ENCODE data around the gene CD82.

Gene CD82

GRCh38 chr11:44575962-44576361 lies 10.5 kb downstream of the CD82 start:
- no peak for DNase-seq (ENCODE audit: low spot score)

DNA sequence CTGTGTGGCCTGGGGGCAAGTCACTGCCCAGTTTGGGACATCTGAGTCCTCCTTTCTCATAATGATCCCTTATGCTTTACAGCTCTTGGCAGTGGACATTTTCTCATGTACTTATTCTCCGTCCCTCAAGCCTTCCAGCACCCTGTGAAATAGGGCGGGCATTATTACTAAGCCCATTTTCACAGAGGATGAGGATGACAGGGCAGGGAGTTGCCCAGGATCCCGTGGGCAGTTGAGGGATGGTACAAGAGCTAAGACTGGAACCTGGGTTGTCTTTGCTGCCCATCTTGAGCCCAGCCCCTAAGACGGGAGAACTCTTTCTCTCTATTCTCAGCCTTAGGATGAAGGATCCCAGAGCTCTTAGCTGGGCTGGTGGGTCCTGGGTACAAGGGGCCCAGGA lies 11.2 kb downstream of the CD82 start:
- no peak for DNase-seq (ENCODE audit: low spot score)

- no peak for DNase-seq (ENCODE audit: low spot score)
Measured at GRCh38 chr11:44577231-44577830, 11.9 kb downstream of the CD82 start.

DNA sequence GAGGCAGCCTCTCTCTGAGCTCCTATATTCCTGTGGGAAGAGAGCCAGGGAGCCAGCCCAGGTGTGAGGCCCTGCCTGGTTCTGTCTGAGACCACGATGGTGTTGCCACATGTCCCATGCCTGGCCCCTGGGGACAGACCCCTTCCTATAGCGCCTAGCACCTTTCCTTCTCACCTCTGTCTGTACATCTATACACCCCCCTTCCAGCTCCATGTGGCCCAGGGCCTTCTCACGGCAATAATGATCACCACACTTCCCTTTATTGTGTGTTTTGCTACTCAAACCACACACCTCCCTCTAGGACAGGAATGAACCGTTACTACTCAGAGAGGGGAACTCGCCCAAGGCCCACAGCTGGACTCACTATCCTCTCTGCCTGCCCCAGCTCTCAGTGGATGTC lies 12.8 kb downstream of the CD82 start:
- no peak for DNase-seq (ENCODE audit: low spot score)

- DNase-seq (ENCODE audit: low spot score), result no peak
Measured at GRCh38 chr11:44579302-44579761, 13.9 kb downstream of the CD82 start.

GRCh38 chr11:44580701-44581100 lies 15.2 kb downstream of the CD82 start:
- no peak for DNase-seq (ENCODE audit: low spot score)

DNA sequence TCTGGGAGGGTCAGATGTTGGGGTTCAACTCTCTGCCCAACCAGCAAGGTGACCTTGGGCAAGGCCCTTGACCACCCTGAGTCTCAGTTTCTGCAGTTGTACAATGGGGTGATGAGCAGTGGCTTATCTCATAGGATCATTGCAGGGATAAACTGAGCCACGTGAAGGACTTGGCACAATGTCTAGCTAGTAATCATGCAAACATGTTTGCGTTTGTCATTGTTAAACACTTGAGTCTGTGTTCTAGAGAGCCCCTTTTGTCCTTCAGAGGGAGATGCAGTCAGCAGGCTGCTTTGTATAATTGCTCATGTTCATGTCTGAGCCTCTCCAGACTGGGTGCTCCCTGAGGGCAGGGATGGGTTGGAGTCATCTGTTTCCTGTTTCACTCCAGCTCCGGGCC lies 15.8 kb downstream of the CD82 start:
- DNase-seq (ENCODE audit: low spot score), result no peak

GRCh38 chr11:44582641-44583352 lies 17.3 kb downstream of the CD82 start:
- no peak for DNase-seq (ENCODE audit: low spot score)

DNA sequence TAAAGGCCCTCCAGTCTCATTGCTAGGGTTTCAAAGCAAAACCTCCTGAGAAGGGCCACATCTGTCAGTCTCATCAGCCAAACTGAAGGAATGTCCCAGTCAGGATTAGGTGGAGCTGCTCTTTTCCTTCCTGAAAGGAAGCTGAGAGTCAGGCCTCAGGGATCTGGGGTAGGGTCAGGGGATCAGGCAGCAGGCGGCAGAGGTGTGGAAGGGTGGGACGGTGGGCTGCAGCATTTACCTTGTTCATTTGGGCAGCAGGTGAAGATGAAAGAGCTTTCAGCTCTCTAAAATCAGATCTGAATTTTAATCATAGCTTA lies 17.8 kb downstream of the CD82 start:
- DNase-seq (ENCODE audit: low spot score), result no peak

- no peak for DNase-seq (ENCODE audit: low spot score)
Measured at GRCh38 chr11:44585421-44585820, 20.0 kb downstream of the CD82 start.

- DNase-seq (ENCODE audit: low spot score), result no peak
Measured at GRCh38 chr11:44589301-44589700, 23.8 kb downstream of the CD82 start.

DNA sequence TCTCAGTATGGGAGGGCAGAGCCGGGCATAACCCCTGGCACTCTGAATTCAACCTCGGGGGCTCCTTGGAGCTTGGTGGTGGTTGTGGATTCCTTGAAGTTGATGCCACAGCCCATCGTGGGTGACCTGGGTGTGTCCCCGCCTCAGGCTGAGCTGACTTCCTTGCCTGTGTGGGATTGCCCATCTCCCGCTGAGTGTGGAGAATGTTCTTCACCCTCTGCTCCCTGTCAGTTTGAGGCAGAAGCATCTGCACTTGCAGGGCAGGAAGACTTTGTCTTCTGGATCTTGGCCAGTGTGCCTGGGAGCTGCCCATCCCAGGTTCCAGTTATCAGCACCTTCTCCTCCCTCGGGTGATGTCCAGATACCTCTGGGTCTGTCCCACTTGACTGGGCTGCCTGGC lies 25.3 kb downstream of the CD82 start:
- no peak for DNase-seq (ENCODE audit: low spot score)

- no peak for DNase-seq (ENCODE audit: low spot score)
Measured at GRCh38 chr11:44591557-44591956, 26.1 kb downstream of the CD82 start.

GRCh38 chr11:44592125-44592940 lies 26.9 kb downstream of the CD82 start:
- no peak for DNase-seq (ENCODE audit: low spot score)

GRCh38 chr11:44593251-44593650 lies 27.8 kb downstream of the CD82 start:
- no peak for DNase-seq (ENCODE audit: low spot score)

DNA sequence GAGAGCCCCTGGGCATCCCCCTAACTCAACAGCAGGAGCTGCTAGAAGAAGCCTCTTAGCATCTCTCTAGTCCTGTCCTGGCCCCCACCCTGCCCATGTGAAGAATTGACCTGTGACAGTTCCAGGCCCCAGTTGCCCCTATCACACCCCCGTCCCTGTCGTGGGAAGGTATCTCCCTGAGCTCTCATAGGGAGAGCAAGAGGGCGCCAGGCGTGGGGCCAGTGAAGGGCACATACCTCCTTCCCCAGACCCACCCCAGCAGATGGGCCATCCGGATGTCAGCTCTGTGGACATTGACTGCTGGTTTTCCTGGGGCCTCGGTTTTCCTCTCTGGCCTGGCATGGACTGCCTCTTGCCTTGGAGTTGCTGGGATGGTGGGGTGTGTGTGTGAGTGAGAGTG lies 29.5 kb downstream of the CD82 start:
- no peak for DNase-seq (ENCODE audit: low spot score)

GRCh38 chr11:44595964-44596381 lies 30.5 kb downstream of the CD82 start:
- no peak for DNase-seq (ENCODE audit: low spot score)

- DNase-seq (ENCODE audit: low spot score), result peak; percentile 81
Measured at GRCh38 chr11:44596525-44597276, 31.2 kb downstream of the CD82 start.

- DNase-seq (ENCODE audit: low spot score), result no peak
Measured at GRCh38 chr11:44597358-44598012, 32.0 kb downstream of the CD82 start.

DNA sequence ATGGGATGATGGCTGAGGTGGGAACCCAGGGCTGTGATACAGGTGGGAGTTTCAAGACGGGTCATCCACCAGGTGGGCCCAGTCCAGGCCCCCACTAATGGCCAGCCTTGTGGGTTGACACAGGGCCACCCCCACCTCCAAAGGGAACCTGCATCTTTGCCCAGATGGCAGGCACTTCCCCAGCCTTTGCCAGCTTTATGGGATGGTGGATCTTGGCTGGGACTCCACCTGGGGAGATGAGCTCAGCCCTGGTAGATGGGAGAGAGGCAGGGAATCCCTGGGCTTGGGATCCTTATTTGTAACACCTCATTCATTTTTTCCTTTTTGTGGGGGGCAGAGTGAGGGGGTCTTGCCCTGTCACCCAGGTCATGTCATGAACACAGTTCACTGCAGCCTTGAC lies 33.4 kb downstream of the CD82 start:
- no peak for DNase-seq (ENCODE audit: low spot score)

- DNase-seq (ENCODE audit: low spot score), result no peak
Measured at GRCh38 chr11:44600261-44600660, 34.8 kb downstream of the CD82 start.

DNA sequence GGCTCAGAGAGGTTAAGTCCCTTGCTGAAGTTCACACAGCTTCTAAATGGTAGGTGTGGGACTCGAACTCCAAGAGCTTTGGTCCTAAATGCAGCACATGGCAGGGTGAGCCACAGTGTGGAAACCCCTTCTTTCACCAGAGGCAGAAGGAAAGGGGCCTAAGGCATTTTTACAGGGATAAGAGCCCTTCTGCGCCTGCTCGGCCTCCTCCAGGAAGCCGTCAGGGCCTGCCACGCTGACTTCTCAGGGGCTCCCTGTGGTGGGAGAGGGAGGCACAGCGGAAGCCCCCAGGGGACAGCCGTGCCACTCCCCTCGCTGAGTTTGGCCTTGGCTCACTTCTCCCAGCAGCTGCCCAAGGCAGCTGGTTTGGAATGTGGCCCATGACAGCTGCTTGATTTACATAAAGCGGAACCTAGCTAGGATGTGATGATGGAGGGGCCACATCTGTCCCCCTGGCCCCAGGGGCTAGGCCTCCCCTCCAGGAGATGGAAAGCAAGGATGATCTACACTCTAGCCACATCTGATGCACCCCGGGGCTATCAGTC lies 35.4 kb downstream of the CD82 start:
- no peak for DNase-seq (ENCODE audit: low spot score)

Measured in activated CD4-positive, alpha-beta T cell treated with anti-CD3 and anti-CD28 coated beads, Interleukin-2, Interleukin-4, amounts not matched to agents 100 ng/mL and 50 ng/mL, durations not matched to agents 16 hours and 8 hours (primary cell).